HG02610 (cell line): ENCODE measurements around the gene SNPH.

Experiments used
- ATAC-seq: cut with Tn5 transposase; IDR thresholded peaks from one replicate; pipeline ENCODE4 v1.9.1; 2021; ENCODE audit warnings: mild to moderate bottlenecking, moderate library complexity; ENCODE audit not compliant: unreplicated experiment

Gene SNPH

GRCh38 chr20:1305712-1306111 is 39.6 kb downstream of the SNPH start:
- ATAC-seq = no peak

GRCh38 chr20:1306316-1307135 is 40.4 kb downstream of the SNPH start:
- no peak for ATAC-seq

- no peak for ATAC-seq
These were observed 41.1 kb downstream of the SNPH start for GRCh38 chr20:1307171-1307570.

- no peak for ATAC-seq
These were observed 41.5 kb downstream of the SNPH start for GRCh38 chr20:1307571-1307971.

GRCh38 chr20:1308067-1308701 is 42.1 kb downstream of the SNPH start:
- no peak for ATAC-seq

GRCh38 chr20:1308702-1309095 is 42.6 kb downstream of the SNPH start:
- no peak for ATAC-seq

- ATAC-seq = no peak
These were observed 43.3 kb downstream of the SNPH start for GRCh38 chr20:1309439-1309847.

- no peak for ATAC-seq
These were observed 44.0 kb downstream of the SNPH start for GRCh38 chr20:1310071-1310470.

- no peak for ATAC-seq
These were observed 44.6 kb downstream of the SNPH start for GRCh38 chr20:1310506-1311190.

GRCh38 chr20:1312308-1312707 is 46.2 kb downstream of the SNPH start:
- ATAC-seq = no peak

- no peak for ATAC-seq
These were observed 46.8 kb downstream of the SNPH start for GRCh38 chr20:1312904-1313235.

- ATAC-seq = no peak
These were observed 47.3 kb downstream of the SNPH start for GRCh38 chr20:1313236-1313964.

- no peak for ATAC-seq
These were observed 49.7 kb downstream of the SNPH start for GRCh38 chr20:1315804-1316203.

- no peak for ATAC-seq
These were observed 51.6 kb downstream of the SNPH start for GRCh38 chr20:1317545-1318255.

- ATAC-seq = no peak
These were observed 53.0 kb downstream of the SNPH start for GRCh38 chr20:1319051-1319450.

GRCh38 chr20:1319462-1319861 is 53.4 kb downstream of the SNPH start:
- ATAC-seq = no peak

GRCh38 chr20:1320016-1320415 is 53.9 kb downstream of the SNPH start:
- no peak for ATAC-seq

- no peak for ATAC-seq
These were observed 55.0 kb downstream of the SNPH start for GRCh38 chr20:1320902-1321653.

- no peak for ATAC-seq
These were observed 55.5 kb downstream of the SNPH start for GRCh38 chr20:1321654-1321939.

- no peak for ATAC-seq
These were observed 56.6 kb downstream of the SNPH start for GRCh38 chr20:1322511-1323245.
